HT-29 (cell line): ENCODE data around the gene AADAT. TPM values are rescaled to one million over a fixed set of nuclear protein-coding genes. Genes with fewer than 3 reads are reported as not detected.
A peak's percentile ranks its signal among the peaks of the same experiment; 100 is the strongest.
"Not testable (repeated sequence)": the region's sequence is repeated elsewhere in the genome, so short reads cannot be mapped to it uniquely, and the experiment has no call there.

Experiments
- DNase-seq: peaks from one replicate; pipeline ENCODE4 v3.0.0-alpha.2; 2015; ENCODE audit warnings: low spot score
- total RNA-seq: library from RNA; depleted of rRNA; stranded (reverse); fragments of >200 nt; shearing (Covaris generic); gene quantifications from 2 replicates; pipeline ENCODE4 v1.2.3, GENCODE V29; 2014; rRNA removed

The AADAT gene
- 0.81 TPM in 2 replicates for total RNA-seq

DNA sequence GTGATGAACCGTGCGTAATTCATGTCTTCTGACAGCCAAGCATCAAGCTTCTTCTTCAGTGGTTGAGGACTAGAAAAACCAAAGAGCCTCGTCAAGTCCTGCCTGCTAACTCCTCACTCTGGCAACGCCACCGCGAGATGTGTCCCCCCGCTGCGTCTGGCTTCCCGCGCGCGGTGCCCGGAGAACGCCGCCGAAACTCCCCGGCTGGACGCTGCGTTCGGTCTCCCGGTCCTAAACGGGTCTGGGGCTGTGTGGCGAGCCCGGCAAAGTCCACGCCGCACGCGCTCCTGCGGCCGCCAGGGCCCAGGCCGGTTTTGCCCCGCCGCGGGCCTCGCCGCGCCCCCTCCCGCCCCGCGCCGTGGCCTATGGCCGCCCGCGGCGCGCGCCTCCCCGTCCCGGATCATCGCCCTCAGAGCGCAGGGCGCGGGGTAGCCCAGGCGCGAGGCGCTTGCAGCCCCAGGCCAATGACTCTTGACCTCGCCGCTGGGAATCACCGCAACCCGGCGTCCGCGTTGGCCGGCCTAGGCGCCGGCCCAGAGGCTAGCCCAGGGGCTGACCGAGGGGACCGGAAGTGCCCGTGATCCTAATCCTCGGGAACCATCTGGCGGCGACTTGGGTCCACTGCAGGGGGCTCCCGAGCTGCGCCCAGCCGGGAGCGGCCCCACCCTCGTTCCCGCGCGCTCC is at the start of gene AADAT:
Gene AADAT (minus strand): TSS at position 289 of the 684 bp plus-strand sequence. CDS start 266 bp downstream, at position 23.
- DNase-seq, result peak; percentile 65

DNA sequence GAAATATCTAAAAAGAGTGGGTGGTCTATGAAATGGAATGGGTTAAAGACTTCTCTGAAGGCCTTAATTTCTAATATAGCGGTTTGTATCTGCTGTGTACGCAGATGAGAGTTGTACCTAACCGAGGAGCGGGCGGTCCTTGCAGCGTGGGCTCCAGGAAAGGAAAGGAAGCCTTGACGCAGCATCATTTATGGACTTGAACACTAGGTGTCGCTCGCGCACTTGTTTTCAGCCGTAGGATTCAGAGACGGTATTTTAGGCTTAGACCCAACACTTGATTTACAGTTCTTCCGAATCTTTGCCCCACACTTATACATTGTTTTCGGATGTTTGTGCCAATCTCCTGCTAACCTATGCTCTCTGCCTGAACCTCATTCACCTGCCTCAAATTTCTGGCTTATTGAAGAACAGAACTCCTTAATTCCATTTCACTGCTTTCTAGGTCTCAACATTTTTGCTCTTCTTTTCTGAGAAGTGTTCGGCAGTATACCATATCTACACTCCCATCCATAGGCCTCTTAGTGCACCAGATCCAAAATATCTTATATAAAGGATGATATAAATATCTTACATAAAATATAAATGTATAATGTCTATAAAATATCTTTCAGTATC is 48.9 kb upstream of the AADAT start:
- peak; percentile 79 for DNase-seq

DNA sequence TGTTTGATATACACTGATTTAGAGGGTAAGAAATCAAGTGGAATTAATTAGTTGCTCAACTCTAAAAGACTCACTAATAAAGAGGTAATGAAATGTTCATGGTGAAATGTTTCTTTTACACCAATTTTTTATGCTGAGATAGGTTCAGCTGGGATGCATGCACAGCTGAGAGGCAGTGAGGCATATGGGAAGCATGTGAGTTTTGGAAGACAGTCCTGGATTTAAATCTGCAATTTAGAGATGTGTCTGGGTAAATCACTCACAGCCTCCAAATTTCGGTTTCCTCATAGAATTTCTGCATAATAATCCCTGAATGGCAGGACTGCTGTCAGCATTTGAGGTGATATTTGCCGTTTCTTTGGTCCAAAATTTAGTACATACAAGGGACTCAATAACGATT is 48.2 kb upstream of the AADAT start:
- no peak for DNase-seq

DNA sequence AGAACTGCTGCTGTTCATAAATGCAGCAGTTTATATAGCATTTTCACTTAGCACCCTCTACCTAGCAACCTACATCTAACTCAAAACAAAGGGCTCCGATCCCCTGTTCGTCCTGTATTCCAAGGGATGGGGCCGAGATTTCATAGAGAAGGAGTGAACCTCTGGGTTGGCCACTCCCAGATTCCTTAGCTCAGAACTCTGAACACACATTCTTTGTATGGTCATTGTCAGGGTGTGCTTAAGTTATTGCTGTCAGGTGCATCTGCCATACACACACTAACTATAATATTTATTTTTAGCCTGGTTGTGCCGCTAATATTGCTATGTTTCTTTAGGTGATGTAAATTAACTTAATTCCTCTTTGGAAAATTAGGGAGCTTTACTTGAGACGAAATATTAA is 47.7 kb upstream of the AADAT start:
- DNase-seq, result no peak

DNA sequence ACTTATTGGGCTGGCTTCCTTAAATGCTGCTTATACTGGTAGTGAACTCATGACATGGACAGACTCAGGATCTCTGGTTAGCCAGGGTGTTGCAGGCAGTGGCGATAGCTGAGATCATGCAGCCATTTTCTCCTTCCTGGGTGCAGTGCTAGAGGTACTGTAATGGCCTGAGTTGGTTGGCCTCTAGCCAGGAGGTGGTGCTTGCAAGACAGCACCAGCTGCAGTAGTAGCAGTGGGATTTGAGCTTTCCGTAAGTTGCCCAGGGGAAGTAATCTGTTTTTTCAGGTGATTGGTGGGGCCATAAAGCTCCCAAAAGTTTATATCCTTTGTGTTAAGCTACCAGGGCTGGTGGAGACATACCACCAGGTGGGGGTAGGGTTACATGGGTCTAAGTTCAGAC is 45.1 kb upstream of the AADAT start:
- no peak for DNase-seq

DNA sequence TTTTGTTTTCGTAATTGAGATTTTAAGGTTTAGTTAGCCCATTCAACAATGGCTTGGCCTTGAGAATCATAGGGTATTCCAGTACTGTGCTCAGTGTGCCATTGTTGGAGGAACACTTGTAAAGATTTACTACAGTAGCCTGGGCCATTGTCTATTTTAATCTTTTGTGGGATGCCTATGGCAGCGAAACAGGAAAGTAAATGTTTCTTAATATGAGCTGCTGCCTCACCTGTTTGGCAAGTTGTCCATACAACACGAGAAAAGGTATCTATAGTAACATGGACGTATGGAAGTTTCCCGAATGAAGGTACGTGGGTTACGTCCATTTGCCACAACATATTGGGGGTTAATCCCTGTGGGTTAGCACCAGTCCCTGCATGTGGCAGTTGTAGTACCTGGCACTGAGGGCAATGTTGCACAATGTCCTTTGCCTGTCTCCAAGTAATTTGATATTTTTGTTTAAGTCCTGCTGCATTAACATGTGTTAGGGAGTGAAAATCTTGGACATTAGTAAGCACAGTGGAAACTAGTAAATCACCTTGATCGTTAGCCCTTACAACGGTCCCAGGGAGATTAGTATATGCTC is 38.6 kb upstream of the AADAT start:
- DNase-seq, result no peak

DNA sequence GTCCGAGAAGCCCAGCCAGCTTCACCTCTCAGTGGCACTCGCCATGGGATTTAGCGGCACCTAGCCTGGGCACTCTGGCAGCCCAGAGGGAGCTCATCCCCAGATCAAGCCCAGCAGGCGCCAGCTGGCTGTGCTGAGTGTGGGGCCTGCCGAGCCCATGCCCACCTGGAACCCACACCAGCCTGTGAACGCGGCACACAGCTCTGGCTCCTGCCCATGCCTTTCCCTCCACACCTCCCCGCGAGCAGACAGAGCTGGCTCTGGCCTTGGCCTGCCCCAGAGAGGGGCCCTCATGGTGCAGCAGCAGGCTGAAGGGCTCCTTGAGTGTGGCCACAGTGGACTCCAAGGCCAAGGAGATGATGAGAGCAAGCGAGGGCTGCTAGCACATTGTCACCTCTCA is 38.0 kb upstream of the AADAT start:
- DNase-seq, result no peak

DNA sequence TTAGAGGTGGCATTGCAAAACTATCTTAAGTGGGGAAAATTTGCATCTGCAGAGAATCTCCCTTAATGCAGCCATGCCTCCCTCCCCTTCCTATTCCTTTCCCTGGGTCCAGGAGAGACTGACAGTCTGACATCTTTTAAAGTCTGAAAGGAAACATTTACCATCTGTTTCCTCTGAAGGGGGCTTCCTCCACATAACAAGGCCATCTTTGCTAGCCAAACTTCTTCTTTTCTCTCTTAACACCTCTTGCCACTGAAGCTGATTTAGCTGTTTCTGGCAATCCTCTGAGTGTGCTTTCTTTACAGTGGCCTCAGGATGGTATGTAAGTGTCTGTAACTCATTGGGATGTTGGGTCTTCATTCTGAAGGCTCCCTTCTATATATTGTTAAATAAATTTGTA is 34.6 kb upstream of the AADAT start:
- DNase-seq, result no peak

DNA sequence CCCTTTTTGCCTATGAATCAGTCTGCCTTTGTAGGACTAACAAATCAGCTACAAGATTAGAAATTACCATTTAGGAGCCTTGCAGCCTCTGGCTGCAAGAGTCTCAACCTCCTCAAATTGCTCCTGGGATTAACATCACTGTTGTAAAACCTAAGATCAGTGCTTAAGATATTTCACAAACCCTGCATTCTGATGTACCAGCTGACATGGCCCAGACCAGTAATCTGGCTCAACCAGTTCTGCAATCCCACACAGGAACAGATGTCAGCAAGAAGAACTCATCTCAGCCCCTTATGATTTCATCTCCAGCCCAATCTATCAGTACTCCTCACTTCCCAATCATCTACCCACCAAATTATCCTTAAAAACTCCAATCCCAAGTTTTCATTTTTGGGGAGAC is 32.5 kb upstream of the AADAT start:
- no peak for DNase-seq

DNA sequence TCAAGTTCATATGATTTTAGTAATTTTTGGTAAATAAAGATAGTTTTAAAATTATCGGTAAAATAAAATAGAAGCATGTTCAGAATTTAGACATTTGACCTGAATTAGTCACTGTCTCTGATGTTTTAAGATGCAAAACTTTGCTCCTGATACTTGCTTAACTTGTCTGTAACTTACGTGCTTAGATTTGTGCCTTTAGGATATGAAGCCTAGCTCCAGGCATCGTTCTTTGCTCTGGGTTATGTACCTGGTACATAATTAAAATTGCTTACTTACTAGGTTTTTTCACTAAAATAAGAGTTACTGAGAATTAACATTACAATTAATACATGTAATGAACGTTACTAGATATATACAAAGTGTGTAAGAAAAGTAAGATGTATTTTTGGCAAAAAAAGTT is 24.9 kb upstream of the AADAT start:
- no peak for DNase-seq

DNA sequence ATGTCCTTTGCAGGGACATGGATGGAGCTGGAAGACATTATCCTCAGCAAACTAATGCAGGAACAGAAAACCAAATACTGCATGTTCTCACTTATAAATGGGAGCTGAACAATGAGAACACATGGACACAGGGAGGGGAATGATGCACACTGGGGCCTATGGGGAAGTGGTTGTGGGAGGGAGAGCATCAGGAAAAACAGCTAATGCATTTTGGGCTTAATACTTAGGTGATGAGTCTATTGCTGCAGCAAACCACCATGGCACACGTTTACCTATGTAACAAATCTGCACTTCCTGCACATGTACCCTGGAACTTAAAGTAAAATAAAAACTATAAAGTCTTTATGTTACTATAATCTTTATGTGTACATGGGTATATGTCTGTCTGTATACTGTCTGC is 24.4 kb upstream of the AADAT start:
- DNase-seq, result not testable (repeated sequence)

DNA sequence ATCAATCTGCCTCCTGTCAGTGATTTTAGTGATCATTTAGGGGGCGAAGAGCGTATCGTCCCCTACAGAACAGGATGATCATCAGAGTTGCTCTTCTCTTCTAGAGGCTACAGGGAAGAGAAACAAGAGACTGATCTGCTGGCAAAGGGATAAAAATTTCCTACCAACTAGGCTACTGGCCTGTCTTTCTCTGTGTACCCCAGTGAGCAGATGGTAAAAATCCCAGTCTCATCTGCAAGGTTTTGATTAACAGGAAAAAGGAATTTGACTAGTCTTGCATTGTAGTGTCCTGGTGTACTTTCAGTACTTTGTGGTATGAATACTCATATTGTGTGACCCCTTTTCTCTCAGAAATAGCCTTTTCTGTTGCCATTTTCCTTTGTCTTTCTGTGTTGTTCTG is 21.8 kb upstream of the AADAT start:
- no peak for DNase-seq

DNA sequence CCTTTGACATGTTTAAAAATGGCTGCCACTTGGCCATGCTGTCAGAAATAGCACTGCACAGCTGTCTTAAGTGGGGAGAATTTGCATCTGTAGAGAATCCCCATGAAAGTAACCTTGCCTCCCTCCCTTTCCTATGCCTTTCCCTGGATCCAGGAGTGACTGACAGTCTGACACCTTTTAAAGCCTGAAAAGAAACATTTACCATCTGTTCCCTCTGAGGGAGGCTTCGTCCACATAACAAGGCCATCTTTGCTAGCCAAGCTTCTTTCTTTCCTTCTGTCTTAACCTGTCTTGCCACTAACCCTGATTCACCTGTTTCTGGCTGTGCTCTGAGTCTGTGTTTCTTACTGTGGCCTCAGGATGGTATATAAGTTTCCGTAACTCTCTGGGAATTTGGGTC is 21.3 kb upstream of the AADAT start:
- DNase-seq, result no peak

DNA sequence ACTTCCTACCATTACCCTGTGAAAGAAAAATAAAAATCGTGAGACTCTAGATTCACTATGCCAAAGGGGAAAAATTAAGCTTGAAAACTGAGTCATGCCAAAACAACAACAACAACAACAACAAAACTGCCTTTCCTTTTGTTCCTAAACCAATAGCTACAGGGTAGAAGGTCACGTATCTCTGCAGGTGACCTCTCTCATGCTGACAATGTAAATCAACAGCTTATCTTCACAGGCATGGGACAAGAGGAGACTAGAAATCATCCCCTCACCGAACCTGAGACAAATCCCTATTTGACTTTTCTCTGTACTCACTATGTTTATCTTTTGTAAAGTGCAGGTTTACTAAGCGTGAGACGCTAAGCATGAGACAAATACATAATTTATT is 20.5 kb upstream of the AADAT start:
- DNase-seq, result no peak

DNA sequence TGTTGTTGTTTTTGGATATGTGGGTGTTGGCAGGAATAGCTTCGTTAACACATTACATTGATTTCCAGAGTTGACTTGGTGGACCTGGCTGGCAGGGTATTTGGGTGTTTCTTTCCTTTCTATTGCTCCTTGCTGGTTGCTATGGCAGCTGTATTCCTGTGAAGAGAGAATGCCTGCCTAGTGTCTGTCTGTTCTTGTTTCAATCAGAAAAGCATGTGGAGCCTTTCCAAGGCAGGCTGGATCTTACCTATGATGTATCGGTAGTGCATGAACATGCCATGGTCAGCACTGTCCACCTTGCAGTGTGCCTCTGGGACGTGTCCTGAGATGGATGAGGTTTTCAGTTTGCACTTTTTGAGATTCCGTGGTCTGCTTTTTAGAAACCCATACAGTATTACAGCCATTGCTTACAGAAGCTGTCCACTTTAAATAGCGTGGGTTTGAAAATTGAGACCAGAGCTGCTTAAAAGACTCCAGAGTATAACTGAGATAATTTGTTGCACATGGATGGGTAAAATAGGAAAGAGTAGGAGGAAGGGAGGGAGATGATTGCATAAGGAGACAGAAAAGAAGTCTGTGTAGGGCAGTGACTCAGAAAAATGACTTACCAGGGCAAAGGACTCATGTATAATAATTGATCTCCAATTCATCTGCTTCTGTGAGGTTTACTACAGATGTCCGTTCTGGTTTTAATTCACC is 20.0 kb upstream of the AADAT start:
- DNase-seq, result no peak

DNA sequence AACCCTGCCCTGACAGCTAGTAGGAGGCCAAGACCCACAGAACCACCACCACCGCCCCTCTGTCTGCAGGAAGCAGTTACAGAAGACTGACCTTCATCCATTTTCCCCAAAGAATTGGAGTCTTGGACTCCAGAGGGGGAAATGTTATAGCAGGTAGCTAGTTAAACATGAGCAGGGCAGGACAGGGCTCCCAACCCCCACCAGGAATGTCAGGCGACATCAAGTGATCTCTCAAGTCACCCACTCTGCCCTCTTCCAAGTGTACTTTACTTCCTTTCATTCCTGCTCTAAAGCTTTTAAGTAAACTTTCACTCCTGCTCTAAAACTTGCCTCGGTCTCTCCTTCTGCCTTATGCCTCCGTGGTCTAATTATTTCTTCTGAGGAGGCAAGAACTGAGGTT is 17.1 kb upstream of the AADAT start:
- DNase-seq, result no peak

DNA sequence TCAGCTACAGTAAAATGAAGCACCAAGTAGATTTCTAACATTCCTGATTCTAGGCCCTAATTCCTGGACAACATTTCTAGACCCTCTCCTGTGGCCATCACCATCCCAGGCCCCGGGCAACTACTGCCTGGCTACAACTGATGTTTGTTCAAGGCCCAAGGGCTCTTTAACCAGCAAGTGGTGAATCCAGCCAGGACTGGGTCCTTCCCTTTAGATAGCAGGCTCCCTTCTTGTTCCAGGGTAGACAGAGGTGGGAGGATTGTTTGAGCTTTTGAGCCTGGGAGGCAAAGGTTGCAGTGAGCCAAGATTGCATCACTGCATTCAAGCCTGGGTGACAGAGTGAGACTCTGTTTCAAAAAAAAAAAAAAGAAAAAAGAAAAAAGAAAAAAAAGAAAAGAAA is 12.7 kb upstream of the AADAT start:
- no peak for DNase-seq

DNA sequence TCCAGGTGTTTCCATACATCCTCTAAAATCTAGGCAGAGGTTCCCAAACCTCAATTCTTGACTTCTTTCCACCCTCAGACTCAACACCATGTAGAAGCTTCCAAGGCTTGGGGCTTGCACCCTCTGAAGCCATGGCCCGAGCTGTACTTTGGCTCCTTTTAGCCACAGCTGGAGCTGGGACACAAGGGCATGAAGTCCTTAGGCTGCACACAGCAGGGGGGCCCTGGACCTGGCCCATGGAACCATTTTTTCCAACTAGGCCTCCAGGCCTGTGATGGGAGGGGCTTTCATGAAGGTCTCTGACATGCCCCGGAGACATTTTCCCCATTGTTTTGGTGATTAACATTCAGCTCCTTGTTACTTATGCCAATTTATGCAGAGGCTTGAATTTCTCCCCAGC is 8.4 kb upstream of the AADAT start:
- not testable (repeated sequence) for DNase-seq

DNA sequence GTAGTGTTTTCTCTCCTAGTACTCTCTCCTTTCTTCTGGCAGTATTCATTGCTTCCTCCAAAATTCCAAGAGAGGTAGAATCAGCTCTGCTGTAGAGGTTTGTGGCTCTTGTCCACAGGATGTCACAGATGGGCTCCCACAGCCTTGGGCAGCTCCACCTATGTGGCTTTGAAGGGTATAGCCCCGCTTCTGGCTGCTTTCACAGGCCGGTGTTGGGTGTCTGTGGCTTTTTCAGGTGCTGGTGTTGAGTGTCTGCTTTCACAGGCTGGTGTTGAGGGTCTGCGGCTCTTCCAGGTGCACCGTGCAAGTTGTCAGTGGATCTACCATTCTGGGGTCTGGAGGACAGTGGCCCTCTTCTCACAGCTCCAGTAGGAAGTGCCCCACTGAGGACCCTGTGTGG is 7.9 kb upstream of the AADAT start:
- no peak for DNase-seq

DNA sequence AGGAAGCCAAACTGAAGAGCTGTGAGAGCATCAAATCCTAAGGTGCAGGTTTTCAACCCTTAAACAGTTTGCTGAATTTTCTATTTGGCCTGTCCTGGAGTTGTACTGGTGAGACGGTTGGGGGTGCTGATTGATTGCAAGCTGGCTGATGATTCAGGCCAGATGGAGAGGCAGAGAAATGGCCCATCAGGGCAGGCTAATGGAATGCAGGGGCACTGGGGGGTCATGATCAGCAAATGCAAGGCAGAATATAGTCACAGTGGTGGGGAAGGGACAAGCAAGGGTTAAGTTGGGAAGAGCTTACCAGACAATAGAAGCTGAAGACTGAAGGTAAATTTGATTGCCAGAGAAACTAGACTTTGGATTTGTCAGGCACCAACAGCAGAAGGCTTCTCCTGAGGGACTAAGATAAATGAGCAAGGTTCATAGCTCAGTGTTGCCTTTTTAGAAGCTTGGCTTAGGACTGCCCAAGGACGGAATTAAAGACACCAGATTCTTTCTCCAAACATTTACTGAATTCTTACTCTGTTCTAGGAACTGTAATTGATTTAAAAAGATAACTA is 4.3 kb upstream of the AADAT start:
- no peak for DNase-seq

DNA sequence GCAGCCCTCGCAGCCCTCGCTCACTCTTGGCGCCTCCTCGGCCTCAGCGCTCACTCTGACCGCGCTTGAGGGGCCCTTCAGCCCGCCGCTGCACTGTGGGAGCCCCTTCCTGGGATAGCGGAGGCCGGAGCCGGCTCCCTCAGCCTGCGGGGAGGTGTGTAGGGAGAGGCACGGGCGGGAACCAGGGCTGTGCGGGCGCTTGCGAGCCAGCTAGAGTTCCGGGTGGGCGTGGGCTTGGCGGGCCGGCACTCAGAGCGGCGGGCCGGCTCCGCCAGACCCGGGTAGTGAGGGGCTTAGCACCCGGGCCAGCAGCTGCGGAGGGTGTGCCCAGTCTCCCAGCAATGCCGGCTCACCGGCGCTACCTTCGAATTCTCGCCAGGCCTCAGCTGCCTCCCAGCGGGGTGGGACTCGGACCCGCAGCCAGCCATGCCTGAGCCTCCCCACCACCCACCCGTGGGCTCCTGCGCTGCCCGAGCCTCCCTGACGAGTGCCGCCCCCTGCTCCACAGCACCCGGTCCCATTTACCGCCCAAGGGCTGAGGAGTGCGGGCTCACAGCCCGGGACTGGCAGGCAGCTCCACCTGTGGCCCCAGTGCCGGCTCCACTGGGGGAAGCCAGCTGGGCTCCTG is 1.4 kb upstream of the AADAT start:
- DNase-seq, result no peak
